HepG2 (cell line): ENCODE data around the gene CRHR1. TPM values are rescaled to one million over a fixed set of nuclear protein-coding genes. Genes with fewer than 3 reads are reported as not detected.

Experiments used
- AHR ChIP-seq: IDR thresholded peaks from 2 replicates; pipeline ENCODE4 v1.6.1; 2018; ENCODE audit warnings: missing genetic modification reagents, missing compliant biosample characterization
- BRCA1 ChIP-seq: sonication (generic); formaldehyde crosslinking; IDR thresholded peaks from 2 replicates; pipeline ENCODE4 v1.4.0; 2020; ENCODE audit warnings: missing genetic modification reagents
- ETS1 ChIP-seq: sonication (generic); formaldehyde crosslinking; IDR thresholded peaks from 2 replicates; pipeline ENCODE4 v1.4.0; 2020; ENCODE audit warnings: missing genetic modification reagents
- MEIS2 ChIP-seq: sonication (generic); formaldehyde crosslinking; IDR thresholded peaks from 2 replicates; pipeline ENCODE4 v1.9.0; 2021; ENCODE audit warnings: mild to moderate bottlenecking, missing genetic modification reagents
- NFIB ChIP-seq: sonication (generic); formaldehyde crosslinking; IDR thresholded peaks from 2 replicates; pipeline ENCODE4 v1.9.0; 2021; ENCODE audit warnings: missing genetic modification reagents, mild to moderate bottlenecking, borderline replicate concordance
- TERF1 ChIP-seq: sonication (generic); formaldehyde crosslinking; IDR thresholded peaks from 2 replicates; pipeline ENCODE4 v1.8.0; 2022; ENCODE audit warnings: mild to moderate bottlenecking, missing genetic modification reagents, moderate library complexity
- USF2 ChIP-seq, 2 experiments: sonication (generic) in 1 of 2; formaldehyde crosslinking in 1 of 2; IDR thresholded peaks; 2 replicates each; pipeline versions ENCODE4 v1.5.1 to v1.6.1; 2011 to 2020; ENCODE audit warnings: borderline replicate concordance in 1 of 2, low read depth in 1 of 2, low read length in 1 of 2, mild to moderate bottlenecking in 1 of 2, missing genetic modification reagents in 1 of 2, moderate library complexity in 1 of 2
- ZNF10 ChIP-seq: sonication (generic); formaldehyde crosslinking; IDR thresholded peaks from 2 replicates; pipeline ENCODE4 v1.4.0; 2020; ENCODE audit warnings: mild to moderate bottlenecking, low read depth, missing genetic modification reagents, borderline replicate concordance
- ZNF660 ChIP-seq: sonication (generic); formaldehyde crosslinking; IDR thresholded peaks from 2 replicates; pipeline ENCODE4 v1.5.1; 2020; ENCODE audit warnings: mild to moderate bottlenecking, low read depth, missing genetic modification reagents, borderline replicate concordance
- ZNF687 ChIP-seq: sonication (generic); formaldehyde crosslinking; IDR thresholded peaks from 2 replicates; pipeline ENCODE4 v1.5.1; 2020; ENCODE audit warnings: mild to moderate bottlenecking, missing genetic modification reagents, moderate library complexity
- polyA plus RNA-seq, 8 experiments: library from polyadenylated mRNA; depleted of rRNA in 3 of 8; stranded (reverse) in 7 of 8; unstranded in 1 of 8; fragments of >200 nt; fragmentation: Illumina TruSeq in 4 of 8; extraction: Trizol in 4 of 8; gene quantifications; 2 replicates each; pipeline versions ENCODE4 v1.2.1 to v1.2.3, GENCODE V29; 2011 to 2016; ENCODE audit warnings: low read depth in 4 of 8, missing spikeins in 1 of 8, mixed read lengths in 1 of 8; ENCODE audit not compliant: insufficient read depth in 1 of 8
- total RNA-seq, 5 experiments: library from RNA; depleted of rRNA; stranded (reverse); fragments of >200 nt; fragmentation: Illumina TruSeq; extraction: Trizol; gene quantifications; 2 replicates each; pipeline ENCODE4 v1.2.3, GENCODE V29; 2016; ENCODE audit warnings: low read depth in 1 of 5

CRHR1 gene
- total and polyA plus RNA-seq, 2 of the 13 experiments (the other 11 are each of a cell fraction or from before 2014, with no cell fraction given) = not detected

GRCh38 chr17:45857977-45858708 lies 74.0 kb downstream of the CRHR1 start (continued):
- TF ChIP-seq ZNF687 (CRISPR knock-in tag) (no peak), MEIS2 (CRISPR knock-in tag) (peak; percentile 74; the same call in 1 of the 2 replicates), USF2 (IDR thresholded peaks at IDR 0.05; ENCODE audit: low read depth, low read length) (no peak), USF2 (CRISPR knock-in tag; IDR thresholded peaks at IDR 0.05; ENCODE audit: borderline replicate concordance) (no peak), ETS1 (CRISPR knock-in tag) (no peak), ZNF660 (CRISPR knock-in tag) (no peak), TERF1 (CRISPR knock-in tag) (0 out of 2 replicates have a peak, but pooled peaks have one; percentile 21), NFIB (CRISPR knock-in tag) (no peak), AHR (0 out of 2 replicates have a peak, but pooled peaks have one; percentile 75), ZNF10 (CRISPR knock-in tag) (no peak), BRCA1 (CRISPR knock-in tag) (peak; percentile 94)
